Ishikawa (cell line): ENCODE measurements around the gene CDKN1A.

Source experiments
- CREB1 ChIP-seq: IDR thresholded peaks from 2 replicates; pipeline ENCODE4 v1.6.1; 2012; ENCODE audit warnings: low read depth
- EGR1 ChIP-seq: IDR thresholded peaks from 2 replicates; pipeline ENCODE4 v1.6.1; 2012
- MAX ChIP-seq: IDR thresholded peaks from 2 replicates; pipeline ENCODE4 v1.6.1; 2012
- RAD21 ChIP-seq: IDR thresholded peaks from 2 replicates; pipeline ENCODE4 v1.6.1; 2012; ENCODE audit warnings: low read depth
- TEAD4 ChIP-seq: IDR thresholded peaks from 2 replicates; pipeline ENCODE4 v1.6.1; 2012
- USF1 ChIP-seq: IDR thresholded peaks from 2 replicates; pipeline ENCODE4 v1.6.1; 2012

GRCh38 chr6:36733300-36733699 is 54.8 kb downstream of the CDKN1A start:
- TF ChIP-seq MAX (no peak), CREB1 (no peak), RAD21 (no peak), EGR1 (no peak), USF1 (no peak), TEAD4 (no peak)
